Measurements from ENCODE around the gene MAL.

The MAL gene

DNA sequence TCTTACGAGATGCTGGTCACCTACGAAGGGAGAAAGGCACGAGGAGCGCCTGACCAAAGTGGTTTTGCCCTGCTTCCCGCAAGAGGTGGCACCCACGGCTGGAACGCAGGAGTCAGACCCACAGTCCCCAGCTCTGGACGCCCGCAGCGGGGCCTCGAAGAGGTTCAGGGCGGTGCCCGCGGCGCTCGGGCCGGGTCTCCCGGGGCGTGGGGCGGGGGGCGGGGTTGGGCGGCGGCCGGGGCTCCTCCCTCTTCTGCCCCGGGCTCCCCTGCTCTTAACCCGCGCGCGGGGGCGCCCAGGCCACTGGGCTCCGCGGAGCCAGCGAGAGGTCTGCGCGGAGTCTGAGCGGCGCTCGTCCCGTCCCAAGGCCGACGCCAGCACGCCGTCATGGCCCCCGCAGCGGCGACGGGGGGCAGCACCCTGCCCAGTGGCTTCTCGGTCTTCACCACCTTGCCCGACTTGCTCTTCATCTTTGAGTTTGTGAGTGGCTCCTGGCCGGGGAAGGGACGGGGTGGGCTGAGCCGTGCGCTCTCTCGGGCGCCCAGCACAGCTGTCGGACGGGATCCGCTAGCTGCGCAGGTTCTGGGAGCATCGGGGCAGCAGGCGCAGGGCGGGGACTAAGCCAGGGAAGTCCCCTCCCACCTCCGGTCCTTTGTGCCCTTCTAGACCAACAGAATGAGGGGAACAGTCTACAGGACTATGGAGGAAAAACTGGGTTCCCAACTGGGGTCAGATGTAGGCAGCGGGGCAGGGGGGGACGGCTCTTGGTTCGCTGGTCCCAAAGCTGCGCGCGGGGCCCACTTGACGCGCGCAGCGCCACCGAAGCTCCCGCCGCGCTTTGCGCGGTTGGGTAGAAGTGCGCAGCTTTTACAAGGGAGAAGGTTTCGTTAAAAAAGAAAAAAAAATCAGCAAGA is at the start of gene MAL:
TSS of gene MAL (plus strand) at position 303 of the 914 bp plus-strand sequence. CDS start at position 388, 85 bp downstream.
- peak; percentile 59 for DNase-seq

DNA sequence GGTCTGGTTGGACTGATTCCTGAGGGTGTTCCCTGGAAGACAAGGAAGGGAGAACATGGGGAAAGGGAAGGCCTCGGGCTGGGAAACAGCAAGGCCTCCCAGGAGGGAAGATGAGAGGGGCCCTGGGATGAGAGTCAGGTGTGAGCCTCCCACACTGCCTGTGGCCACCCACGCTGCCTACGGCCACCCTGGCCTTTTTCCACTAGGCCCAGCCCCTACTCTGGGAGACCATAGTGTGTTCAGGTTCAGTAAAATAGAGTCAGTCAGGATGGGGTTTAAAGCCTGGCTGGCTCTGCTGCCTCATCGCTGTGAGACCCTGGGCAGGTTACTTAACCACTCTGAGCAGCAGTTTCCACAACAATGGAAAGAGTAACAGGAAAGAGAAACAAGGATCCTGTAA is 47.7 kb upstream of the MAL start:
- DNase-seq, result no peak

DNA sequence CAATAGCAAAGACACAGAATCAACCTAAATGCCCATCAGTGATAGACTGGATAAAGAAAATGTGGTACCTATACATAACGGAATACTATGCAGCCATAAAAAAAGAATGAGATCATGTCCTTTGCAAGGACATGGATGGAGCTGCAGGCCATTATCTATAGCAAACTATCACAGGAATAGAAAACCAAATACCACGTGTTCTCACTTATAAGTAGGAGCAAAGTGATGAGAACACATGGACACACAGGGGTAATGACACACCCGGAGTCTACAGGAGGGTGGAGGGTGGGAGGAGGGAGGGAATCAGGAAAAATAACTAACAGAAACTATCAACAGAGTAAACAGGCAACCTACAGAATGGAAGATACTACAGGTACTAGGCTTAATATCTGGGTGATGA is 46.6 kb upstream of the MAL start:
- no peak for DNase-seq

DNA sequence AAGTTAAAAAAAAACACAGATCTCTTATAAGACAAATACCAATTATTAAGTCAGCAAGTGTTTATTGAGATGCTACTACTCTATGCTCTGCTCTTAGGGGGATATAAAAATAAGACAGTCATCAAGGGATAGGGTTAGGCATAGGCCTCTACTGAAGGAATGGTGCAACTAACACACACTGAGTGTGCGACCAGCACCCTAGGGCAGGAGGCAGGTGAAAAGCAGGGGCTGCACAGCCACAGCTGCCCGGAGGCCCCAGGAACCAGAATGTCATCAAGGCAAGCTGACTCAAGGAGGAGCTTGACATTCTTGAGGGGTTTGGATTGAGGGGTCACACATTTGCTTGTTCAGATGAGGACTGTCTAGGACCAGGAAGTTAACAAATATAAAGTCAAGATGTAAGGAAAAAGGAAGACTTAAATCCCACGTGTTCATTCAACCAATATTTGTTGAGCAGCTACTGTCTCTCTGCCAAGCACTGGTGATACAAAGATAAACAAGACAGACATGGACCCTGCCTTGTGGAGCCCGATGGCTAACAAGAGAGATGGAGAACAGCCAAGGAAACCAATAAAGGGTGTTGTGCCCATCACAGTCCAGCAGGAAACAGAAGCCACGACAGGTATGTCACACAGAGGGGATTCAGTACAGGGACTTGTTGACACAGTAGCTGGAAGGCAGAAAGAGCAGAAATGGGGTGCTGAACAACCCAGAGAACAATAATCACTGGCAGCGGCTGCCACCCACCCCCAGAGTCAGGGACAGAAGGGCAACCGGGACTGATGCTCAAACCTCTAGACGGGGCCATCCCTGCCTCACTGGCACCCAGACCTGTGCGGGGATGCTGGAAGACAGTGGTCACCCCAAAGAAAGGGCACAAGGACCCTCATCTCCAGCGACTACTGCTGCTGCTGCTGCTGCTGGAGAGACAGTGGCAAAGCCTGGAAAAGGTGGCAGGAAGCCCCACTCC is 45.8 kb upstream of the MAL start:
- no peak for DNase-seq

DNA sequence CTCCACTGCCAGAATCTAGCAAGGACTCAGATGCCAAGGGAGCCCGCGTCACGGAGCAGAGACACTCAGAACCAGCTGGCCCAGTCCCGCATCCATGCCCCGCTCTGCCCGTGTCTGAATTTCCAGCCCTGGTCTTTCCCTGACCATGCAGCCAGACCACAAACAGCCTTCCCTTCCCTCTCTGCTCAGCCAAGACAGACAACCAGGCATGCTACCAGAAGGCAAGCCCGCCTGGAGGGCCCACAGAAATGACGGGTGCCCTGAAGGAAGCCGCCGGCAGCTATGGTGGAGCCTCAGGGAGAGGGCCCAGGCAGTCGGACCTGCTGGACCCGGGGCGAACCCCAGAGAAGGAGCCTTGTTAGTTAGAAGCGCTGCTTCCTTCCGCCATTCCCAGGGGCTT is 45.1 kb upstream of the MAL start:
- DNase-seq, result no peak

DNA sequence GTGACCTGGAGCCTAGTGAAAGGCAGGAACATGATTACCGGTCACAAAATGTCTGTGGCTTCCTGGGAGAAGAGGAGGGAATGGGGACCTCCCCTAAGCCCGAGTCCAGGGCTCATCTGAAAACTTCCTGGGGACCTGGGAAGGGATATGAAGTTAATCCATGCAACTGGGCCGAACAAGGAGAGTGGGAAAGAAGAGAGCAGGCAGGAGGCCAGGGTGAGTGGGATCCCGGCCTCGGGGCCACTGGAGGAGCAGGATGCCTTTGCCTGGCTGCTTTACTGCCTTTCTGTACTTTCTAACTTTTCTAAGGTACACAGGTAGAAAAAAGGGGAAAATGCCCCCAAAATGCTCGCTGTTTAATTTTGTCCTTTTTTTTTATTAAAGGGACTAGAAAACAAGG is 43.4 kb upstream of the MAL start:
- DNase-seq, result no peak

DNA sequence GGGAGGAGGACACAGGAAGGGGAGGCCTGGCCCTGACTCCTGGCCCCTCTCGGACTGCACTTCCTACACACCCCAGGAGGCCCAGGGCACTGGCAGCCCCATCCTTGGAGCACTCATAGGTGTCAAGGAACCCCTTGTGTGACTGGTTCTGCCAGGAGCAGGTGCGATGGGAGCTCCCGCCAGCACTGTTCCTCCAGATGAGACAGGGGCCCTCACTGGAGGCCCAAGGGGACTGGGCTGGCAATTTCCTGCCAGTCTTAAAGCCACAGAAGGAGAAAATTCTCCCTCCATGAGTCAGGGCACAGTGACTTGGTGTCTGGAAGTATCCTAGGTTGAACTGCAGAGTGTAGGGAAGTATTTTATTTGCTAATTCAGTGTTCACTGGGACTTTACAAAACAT is 42.8 kb upstream of the MAL start:
- DNase-seq, result no peak

DNA sequence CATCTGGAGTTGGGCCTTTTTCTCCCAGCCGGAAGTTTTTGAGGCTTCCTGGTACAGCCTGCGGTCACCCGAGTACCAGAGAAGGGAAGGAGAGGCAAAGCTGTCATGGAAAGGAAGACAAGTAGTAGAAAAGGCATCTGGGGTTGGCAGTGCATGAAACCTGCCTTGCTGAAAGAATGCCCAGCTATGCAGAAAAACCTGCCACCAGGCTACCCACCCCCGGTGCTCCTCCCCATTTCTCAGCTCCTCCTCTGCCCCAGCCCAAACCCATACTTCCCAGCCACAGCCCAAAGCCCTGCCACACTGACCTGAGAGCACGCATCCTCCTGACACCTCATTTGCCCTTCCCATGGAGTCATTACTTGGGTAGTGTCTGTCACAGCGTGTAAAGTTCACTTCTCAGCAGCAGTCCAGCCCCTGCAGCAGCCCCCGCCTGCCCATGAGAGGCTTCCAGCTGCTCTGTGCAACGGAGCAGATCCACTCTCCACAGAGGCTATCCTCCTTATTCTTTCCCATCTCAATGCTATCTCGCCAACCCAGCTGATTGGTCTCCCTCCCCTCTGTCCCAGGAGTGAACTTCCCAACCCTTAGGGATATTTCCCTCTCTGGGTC is 40.4 kb upstream of the MAL start:
- DNase-seq, result no peak

DNA sequence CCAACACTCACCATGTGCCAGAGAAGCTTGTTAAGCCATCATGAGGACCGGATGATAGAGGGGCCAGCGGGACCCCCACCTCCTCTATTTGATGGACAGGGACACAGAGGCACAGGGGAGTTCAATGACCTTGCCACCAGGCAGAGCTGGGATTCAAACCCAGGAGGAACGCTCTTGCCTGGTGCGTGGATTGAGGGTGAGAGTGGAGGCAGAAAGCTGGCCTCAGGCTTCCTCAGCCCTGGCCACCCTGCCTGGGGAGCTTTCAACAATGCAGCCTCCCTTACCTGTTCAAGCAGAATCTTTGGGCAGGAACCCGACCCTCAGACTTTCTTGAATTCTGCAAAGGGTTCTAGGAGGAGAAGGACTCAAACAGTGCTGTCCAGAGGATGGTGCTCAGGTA is 39.9 kb upstream of the MAL start:
- DNase-seq, result no peak

DNA sequence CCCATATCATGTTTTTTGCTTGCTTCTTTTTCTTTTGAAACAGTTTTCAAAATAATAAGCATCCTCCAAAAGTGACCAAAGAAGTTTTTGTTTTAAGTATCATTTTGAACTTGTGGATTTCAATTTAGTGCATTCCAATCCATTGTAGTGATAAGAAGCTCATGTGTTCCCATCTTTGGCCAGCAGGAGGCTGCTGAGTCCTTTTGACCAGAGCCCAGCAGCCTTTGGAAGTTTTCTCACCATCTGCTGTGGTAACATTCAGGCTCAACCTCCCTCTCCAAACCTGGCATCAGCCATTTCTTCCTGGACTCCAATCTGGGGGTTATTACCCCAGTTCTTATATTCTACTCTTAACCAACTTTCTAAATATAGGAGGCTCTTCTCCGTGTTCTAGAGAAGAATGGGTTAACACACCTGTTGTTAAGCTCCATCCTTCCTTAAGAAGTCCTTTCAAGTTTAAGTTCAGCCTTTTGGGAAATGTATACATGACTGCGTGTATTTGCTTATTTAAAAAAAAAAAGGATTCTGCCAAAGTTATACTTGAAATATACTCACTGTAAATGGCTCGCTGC is 39.0 kb upstream of the MAL start:
- no peak for DNase-seq

DNA sequence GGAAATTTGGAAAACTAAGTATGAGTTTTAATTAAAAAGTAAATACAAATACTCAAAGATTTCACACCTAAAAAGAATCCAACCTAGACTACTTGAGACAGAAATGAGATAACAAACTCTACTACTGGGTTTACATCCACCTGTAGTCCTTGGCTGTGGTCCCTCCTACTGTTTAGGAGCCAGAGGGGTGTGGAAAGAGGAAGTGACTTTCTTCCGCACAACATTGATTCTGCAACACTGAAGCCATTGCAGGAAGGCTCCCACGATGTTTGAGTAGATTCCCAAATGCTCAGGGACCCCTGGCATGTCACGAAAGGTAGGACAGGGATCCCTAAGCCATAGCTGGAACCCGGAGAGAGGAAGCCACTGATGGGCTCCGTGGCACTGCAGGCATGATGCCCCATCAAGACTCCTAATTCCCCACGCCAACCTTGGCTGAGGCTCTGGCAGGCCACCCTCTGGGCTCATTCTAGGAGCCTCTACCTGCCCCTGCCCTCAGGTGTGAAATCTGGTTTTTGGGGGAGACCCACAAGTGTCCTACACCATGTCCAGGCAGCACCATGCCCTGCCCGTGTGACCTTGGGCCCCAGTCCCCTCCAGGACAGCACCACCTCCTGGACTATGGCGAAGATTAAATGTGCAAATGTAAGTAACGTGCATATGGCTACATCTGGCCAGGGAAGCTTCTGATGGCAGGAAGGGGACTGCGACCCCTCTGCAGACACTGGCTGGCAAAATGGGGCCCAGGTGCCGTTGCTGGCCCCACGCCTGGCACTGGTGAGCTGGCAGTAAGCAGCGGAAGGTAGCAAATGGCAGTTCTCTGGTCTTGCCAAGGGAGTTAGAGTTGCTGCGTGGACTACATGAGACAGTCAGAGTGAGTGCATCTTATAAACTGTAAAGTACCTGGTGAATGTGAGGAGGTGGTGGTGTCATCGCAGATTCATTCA is 38.2 kb upstream of the MAL start:
- no peak for DNase-seq

DNA sequence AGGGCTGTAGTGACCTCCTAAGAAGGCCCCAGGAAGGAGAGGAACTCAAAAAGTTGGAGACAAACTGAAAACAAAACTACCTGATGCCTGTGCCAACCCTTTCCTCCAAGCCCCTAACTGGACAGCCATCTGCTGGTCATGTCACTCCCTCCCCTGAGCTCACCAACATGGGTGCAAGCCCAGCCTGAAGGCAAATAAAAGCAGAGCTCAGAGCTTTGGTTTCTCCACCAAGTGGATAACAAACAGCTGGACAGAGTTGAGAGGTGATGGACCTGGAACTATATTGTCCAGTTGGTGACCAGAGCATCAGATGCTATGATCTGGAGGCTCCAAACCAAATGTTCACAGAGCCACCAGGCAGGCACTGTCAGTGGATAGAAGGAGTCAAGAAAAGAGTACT is 34.6 kb upstream of the MAL start:
- DNase-seq, result no peak

DNA sequence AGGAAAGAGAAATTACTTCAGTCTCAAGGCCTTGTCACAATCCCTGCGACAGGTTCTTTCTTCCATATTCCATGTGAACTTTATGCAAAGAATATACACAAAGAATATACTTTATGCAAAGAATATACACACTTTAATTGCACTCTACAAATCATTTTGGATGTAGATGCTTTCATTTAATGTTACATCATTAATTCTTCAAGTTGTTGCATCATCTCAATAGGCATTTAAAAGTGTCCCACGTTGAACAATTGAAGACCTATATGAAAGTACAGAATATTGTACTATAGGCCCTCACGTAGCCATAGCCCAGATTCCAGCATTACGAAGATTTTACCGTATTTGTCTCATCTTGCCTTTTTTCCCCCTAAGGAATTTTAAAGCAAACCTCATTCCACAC is 33.1 kb upstream of the MAL start:
- DNase-seq, result no peak

DNA sequence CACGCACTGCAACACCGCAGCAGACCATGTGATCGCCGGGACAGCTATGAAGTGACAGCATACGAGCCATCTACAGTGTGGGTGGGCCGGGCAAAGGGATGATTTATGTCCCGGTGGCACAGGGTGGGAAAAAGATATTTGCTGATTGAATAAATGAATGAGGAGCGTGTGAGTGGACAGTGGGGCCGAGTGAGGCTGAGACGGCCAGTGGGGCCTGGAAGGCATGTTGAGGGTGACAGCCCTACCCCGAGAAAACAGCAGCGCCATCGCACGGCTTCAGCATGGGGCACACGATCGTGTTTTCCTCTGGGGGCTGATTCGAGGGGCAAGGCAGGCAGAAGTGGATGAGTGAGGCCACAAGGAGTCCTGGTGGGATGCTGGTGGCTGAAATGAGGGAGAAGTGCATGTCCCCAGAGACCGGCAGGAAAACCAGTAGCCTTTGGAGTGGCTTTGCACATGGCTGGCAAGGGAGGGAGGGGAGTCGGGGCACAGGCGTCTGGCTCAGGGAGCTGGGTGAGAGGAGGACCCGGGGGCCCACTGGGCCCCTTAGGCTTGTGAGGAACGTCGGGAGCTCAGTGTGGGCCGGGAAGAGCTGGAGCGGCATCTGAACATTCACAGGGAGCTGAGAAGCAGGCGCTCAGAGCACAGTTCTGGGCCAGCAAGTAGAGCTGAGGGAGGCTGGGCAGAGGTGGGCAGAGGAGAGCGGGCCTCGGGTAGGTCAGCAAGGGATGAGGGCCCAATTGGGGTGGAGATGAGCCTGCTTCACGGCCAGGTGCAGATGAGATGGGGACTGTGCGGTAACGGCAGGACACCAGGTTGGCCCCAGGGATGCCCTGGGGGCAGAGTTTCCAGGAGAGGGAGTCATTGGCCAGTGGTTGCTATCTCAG is 32.1 kb upstream of the MAL start:
- DNase-seq, result no peak

DNA sequence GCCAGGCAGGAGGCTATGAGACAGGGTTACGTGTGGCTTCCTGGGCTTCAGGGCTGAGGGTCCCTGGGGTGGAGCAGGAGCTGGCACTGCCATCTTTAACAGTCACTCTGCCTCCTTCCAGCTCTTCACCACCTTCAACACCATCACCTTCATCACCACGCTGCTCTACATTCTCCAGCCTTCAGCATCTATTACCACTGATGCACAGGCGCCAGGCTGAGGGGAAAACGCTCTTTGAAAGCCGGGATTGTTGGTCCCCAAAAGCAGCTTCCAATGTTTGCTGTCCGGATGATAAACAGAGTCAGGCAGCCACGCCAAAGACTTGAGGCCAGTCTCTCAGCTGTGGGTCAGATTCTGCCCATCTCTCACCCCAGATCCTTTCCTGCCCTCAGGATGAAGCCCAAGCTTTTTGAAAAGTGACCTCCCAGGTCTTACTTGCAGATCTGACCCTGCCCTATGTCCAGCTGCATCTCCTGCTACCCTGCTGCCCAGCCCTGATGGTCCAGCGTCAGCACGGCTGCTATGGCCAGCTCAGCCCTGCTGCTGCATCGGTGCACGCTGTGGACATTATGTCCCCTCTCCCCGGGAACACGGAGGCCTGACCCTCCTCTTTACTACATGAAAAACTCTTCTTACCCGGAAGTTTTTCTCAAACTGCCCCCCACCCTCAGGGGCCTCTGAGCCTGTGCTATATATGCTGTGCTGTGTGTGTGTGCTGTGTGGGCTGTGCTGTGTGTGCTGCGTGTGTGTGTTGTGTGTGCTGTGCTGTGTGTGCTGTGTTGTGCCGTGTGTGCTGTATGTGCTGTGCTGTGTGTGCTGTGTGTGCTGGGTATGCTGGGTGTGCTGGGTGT is 31.2 kb upstream of the MAL start:
- DNase-seq, result no peak

DNA sequence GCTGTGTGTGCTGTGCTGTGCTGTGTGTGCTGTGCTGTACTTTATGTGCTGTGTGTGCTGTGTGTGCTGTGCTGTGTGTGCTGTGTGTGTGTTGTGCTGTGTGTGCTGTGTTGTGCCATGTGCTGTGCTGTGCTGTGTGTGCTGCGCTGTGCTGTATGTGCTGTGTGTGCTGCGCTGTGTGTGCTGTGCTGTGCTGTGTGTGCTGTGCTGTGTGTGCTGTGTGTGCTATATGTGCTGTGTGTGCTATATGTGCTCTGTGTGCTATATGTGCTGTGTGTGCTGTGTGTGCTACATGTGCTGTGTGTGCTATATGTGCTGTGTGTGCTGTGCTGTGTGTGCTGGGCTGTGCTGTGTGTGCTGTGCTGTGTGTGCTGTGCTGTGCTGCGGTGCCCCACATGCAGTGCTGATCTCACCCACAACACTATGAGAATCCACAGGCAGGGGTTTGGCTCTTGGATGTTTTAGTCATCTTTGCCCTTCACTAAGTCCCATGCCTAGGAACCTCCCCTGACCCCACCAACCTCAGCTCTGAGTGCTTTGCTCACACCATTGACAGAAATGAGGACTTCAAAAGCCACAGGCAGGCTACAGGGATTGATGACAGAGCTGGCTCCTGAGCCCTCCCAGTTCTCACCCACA is 30.5 kb upstream of the MAL start:
- no peak for DNase-seq

DNA sequence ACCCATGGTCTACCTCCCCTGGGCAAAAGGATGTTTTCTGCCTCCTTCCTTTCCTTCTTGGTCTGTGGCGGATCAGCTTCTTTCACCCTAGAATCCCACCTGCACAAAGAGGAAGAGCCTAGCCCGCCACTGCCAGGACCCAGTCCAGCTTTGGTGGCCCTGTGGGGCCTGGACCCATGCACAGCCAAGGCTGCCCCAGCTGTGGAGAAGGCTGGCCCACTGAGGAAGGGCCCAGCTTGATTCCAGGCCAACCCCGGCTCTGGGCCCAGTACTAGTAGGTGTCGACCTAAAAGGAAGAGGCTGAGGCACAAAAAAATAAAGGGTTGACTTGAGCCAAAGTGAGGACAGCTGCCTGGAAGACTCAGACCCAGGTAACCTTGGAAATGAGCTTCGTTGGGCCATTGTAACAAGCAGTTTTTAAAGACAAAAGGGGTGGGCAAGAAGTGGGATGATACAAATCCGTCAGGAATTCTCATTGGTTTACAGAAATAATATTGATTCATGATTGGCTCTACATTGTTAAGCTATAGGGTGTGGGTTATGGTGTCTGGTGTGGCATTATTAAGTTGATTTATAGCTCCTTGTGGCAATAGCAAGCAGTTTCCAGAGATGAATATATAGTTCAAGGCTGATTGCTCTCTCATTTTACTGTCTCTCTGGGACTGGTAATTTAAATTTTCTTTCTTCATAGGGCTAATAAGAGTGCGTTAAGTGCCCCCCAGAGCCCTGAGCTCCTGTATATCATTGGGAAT is 29.8 kb upstream of the MAL start:
- DNase-seq, result no peak

DNA sequence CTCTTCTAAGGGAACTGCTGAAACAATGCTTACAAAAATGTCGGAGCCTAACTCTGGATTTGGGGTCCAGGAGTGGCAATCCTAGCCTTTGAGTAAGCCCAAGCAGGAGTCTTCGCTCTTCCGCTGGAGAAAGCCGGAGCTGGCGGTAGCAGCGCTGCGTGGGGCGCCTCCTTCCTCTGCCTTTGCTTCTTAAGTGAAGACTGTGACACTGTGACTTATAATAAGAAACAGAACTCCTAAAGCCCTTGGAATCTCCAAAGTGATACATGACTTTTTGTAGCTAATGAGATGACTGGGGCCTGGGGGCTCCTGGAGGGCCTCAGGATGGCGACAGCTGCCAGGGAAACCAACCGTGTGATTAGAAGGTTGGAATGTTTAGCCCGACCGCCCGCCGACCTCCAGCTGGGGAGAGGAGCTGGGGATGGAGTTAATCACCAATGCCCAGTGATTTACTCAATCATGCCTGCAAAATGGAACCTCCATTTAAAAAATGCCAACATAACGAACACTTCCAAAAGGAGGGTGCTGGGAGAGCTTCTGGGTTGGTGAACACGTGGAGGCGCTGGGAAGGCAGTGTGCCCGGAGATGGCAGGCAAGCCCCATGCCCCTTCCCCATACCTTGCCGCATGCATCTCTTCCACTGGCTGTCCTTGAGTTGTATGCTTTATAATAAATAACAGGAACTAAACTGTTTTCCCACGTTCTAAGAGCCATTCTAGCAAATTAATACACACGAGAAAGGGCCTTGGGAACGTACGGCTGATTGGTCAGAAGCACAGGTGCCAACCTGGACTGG is 29.0 kb upstream of the MAL start:
- no peak for DNase-seq

Measured in stimulated activated naive CD4-positive, alpha-beta T cell treated with Interleukin-2 at 50 U/mL for 16 hours (primary cell).